ENCODE measurements around the gene MYOM3.

MYOM3 gene

DNA sequence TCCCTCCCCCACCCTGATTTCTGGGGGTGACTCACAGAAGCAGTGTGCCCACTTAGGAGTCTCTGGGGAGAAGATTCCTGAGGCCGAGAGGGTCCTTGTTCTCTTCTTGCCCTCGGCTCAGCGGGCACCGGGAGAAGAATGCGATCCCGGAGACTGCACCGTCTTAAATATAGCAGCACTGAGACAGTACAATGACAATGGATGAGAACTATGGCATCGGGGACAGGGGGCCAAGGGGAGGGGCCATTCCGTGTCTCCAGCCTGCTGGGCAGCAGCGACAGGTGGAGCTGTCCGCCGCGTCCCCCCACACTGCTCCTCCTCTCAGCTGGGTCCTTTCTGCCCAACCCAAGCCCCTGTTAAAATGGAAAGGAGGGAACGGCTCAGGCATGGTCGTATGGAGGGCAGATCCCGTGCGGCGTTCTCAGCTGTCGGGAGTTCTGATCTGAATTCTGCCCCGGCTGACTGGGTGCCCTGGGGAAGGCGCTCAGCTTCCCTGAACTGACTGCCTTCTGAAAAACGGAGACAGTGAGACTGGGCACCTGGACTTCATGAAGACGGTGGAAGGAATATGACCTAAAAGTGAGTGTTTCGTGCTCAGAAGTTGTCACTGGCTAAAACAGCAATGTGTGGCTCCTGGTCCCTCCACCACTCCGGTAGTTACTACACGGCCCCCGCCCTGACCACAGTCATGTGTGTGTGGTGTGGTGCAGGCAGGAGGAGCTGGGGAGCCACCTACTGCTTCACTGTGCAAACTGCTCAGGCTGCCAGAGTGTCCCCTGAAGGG, at the start of gene MYOM3:
TSS of gene MYOM3 (minus strand) at position 140 of the 784 bp plus-strand sequence. CDS start 3,499 bp downstream, outside the sequence.
- peak; percentile 90 for DNase-seq (ENCODE audit: low spot score)

DNA sequence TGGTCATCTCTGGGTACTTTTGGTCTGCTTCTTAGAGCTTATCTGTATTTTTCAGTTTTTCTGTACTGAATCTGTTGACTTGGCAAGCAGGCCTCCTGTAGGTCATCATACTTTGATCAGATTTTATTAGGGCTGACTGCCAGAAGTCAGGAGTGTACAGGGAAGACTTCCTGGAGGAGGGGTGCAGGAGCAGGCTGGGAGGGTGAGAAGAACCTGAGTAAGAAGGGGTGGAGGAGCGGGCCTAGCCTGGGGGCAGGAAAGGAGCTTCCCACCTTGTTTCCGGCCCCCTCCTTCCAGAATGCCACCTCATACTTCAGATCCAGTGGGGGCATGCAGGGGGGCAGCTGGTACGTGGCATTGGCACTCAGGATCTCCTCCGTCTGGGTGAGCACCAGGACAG, 49.3 kb upstream of the MYOM3 start:
- DNase-seq (ENCODE audit: low spot score): no peak

DNA sequence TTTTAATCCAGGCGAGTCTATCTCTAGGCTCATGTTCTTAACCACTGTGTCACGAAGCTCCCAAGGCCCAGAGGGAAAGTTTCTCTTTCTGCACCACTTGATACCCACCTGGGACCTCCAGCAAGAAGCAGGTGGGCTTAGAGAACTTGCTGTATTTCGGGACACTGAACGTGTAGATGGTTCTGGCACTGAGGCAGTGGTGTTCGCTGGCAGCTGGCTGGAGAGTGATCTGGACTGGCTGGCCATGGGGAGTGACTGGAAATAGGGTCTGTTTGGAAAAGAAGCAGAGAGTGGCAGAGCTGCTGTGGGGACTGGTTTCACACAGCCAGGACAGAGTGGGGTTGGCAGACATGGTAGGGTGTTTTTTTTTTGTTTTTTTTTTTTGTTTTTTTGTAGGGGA, 47.4 kb upstream of the MYOM3 start:
- no peak for DNase-seq (ENCODE audit: low spot score)

DNA sequence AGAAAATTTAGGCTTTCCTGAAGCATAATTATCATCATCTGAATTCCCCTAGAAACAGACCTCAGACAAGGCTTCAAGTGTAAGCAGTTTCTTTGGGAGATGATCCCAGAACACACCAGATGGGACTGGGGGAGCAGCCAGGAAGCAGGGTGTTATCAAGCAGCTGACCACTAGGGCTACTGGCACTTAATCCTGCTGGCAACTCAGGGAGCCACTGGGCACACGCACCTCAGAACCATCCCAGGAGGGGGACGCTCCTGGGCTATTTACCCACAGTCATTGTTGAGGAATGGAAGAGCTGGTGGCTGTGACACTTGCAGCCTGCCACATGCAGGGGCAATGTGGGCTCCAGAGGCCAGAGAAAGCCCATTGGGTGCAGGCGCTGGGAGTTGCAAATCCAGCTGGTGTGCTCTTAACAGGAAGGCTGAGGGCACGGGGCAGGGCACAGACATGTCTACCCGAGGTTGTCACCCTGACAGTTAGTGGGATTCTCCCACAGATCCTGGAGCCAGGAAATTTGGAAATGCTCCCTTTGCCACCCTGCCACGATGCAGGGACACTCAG, 46.1 kb upstream of the MYOM3 start:
- peak; percentile 55 for DNase-seq (ENCODE audit: low spot score)

DNA sequence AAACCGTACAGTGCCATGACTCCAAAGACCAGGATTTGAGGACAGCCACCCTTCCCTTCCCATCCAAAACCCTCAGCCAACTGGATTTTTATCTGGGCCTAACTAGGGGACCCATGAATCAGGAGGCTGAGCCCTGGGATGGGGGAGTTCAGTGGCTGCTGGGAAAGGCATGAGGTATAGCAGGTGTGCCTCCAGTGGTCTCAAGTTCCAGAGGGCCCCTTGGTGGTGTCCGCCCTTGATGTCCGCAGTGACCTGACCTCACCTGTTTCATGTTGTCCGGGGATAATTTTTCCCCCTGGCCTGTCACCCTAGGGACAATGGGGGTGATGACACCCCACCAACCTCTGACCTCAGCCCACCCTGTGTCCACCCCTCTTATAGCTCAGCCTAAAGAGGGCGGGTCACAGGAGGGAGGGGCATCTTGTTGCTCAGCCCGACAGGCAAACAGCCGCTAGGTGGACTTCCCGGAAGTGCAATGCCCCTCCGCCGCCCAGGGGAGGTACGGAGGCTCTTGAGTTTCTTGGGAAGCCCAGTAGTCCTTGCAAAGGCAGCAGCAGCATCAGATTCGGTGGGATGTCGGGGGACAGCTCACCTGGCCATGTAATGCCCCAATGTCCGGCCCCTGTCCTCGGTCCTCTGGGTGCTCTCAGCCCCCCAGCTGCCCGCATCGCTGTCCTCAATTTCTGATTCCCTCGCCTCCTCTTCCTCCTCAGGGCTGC, 44.8 kb upstream of the MYOM3 start:
- DNase-seq (ENCODE audit: low spot score): no peak

DNA sequence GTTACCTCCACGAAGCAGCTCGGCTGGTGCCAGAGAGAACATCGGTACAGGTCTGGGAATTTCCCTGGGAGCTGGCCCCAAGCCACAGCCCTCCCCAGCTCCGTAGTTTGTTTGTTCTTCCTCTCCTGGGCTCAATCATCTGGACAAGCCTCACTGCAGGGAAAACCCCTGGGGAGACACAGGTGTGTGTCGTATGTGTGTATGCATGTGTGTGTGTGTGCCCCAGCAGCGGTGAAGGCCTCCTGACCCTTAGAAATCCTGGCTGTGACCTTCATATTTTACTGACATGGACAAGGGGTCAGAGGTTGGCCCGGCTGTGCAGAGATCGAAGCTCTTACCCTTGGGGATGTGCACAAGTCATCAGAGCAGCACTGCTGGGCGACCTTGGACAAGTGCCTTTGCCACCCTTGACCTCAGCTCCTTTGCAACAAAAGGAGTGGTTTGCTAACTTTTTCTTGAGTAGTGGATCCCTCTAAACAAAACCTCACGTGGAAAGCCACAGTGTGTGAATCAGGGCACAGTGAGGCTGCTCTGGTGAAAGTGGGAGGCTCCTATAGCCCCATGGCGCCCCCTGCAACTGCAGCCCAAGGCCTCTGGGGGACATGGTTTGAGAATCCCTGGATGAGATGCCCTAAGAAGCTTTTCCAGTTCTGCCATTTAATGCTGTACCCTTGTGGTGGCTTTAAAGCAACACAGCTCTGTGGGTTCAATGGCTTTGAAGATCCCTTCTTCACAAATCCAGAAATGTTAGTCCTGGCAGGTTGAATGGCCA, 43.3 kb upstream of the MYOM3 start:
- DNase-seq (ENCODE audit: low spot score): no peak

DNA sequence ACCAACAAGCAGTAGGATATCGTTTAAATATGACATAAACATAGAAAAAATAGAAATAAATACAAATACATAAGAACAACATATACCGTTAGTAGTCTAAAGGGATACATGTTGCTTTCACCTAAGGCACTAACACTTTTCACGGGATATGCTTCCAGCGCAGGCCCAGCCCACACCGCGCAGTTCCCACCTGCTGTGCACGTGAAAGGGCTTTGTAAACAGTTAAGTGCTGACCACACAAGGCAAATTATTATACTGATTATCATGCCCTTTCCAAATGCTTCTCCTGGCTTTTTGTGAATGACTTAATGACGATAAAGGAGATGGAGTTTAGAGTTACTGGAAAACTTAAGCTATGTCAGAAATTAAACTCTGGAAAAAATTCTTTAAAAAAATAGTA, 42.3 kb upstream of the MYOM3 start:
- no peak for DNase-seq (ENCODE audit: low spot score)

DNA sequence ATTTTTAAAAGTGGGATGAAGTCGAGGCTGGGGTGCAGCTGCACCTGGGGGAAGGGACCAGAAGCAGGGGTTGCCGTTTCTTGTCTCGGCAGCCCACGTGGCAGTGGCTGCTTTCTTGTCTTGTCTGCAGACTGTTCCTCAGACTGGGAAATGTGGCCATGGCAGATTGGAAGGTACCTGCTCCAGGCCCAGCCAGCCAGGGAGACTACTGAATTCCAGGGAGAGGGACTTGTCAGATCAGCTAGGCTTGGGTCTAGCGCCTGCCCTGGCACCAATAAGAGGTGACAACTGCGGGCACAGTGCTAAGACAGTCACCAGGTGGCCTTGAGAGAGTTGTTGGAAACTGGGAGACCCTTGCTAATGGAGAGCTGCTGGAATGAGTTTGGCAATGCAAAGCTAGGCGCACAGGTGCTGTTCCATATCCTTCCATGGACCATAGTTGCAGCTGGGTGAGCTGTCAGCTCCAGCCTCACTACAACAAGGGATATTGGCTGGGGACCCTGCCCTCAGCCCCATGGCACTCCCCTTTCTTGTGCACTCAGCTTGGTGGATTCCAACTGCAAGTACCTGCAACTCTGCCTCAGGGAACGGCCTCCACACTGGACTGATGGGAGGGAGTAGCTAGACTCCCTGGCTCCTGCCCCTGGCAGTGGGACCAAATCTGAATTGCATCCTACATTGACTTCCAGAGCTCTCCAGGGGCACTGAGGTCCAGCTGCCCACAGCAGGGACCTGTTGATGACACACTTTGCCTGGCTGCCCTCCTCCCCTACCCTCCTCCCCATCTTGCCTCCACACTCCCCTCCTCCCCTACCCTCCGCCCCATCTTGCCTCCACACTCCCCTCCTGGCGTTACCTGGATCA, 40.9 kb upstream of the MYOM3 start:
- DNase-seq (ENCODE audit: low spot score): no peak

DNA sequence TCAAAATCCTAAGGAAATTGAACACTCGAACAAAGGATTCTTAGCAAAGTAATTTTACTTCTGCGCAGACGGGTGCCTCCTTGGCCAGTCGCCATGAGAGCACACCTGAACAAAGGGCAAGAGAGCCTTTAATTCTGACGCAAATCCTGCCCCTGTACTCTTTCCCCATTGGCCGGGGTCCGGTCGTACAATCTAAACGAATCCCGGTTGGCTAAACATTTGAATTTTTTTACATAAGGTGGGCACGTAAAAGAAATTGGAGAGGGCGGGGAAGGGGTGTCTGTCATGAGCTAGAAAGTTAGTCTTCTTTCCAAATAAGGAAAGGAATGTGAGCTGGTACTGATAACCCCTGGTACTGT, 39.2 kb upstream of the MYOM3 start:
- DNase-seq (ENCODE audit: low spot score): no peak

DNA sequence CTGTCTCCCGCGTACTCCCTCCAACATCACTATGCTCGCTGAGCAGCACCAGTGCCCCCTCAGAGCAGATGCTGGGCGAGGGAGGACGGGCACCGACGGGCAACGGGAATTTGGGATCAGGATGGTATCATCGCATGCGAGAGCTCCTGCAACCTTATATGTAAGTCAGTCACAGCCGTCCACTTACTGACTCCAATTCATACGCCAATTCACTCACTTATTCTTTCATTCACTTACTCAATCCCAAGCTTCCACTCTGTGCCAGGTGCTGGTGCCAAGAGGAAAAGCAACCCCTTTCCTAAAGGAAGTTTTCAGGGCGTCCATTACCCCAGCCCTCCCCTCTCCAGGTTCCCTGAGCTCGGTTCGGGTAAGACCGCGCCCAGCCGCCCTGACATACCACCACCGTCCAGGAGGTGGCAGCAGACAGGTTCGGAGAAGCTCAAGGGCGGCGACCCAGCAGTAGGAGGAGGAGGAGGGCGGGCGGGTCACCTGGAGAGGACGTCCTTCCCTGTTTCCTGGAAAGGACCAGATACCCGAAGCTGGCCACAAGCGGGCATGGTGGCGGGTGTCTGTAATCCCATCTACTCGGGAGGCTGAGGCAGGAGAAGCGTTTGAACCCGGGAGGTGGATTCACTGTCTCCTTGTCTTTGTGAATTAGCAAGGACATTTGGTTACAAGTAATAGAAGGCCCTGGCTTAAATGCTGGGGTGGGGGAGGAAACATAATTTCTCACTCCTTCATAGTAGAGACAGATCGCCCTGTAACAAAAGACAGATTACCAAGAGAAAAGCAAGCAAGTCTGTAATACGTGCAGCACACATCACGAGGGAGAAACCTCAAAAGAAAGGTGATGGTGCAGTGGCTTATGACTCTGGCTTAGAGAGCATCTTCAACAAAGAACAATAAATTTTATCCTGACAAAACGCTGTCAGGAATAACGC, 38.6 kb upstream of the MYOM3 start:
- DNase-seq (ENCODE audit: low spot score): peak; percentile 91

DNA sequence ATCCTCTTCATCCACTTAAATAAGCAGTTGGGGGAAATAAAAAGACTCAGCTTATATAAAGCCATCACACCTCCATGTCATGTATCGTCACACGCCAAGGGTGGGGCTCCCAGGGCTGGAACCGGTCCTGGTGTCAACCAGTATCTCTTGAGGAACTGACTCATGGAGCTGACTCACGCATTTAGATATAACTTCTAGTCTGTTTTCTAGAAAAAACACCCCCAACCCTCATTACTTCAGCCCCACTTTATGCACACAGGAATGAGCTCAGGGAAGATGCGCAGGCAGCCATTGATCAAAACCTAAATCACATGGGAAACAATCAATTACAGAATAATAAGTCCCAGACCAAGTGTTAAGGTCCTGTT, 37.9 kb upstream of the MYOM3 start:
- peak; percentile 77 for DNase-seq (ENCODE audit: low spot score)

DNA sequence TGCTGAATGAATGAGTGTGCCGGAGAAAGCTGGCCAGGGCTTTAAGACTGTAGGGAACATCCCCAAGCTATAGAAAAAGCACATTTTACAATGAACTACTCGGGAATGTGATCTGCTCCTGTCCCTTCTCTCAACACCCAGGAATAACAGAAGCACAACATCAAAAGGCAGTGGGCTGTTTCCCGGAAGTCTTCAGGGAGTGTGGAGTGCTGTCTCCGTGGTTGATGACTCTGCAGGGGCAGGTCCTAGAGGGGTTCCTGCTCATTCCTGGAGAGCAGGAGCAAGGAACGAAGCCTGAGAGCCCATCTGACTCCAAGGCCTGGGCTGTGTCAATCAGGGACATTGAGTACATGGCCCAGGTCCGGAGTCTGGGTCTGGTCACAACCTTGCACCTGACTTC, 35.9 kb upstream of the MYOM3 start:
- DNase-seq (ENCODE audit: low spot score): no peak

DNA sequence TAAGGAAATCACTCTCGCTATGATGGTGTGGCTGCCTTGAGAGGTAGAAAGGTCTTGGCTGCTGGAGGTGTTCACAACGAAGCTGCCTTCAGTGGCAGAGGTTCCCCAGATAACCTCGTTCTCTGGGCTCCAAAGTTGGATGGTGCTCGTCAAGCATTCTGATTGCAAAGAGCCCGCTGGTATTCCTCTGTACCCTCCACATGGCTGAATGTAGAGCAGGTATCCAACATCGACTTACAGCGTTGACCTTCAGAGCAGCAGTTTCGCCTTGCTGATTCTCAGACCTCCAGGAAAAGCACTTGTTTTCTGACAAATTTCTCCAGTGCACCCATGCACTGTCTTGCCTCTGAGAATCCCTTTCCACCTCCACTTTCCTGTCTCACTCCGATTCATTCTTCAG, 35.3 kb upstream of the MYOM3 start:
- no peak for DNase-seq (ENCODE audit: low spot score)

DNA sequence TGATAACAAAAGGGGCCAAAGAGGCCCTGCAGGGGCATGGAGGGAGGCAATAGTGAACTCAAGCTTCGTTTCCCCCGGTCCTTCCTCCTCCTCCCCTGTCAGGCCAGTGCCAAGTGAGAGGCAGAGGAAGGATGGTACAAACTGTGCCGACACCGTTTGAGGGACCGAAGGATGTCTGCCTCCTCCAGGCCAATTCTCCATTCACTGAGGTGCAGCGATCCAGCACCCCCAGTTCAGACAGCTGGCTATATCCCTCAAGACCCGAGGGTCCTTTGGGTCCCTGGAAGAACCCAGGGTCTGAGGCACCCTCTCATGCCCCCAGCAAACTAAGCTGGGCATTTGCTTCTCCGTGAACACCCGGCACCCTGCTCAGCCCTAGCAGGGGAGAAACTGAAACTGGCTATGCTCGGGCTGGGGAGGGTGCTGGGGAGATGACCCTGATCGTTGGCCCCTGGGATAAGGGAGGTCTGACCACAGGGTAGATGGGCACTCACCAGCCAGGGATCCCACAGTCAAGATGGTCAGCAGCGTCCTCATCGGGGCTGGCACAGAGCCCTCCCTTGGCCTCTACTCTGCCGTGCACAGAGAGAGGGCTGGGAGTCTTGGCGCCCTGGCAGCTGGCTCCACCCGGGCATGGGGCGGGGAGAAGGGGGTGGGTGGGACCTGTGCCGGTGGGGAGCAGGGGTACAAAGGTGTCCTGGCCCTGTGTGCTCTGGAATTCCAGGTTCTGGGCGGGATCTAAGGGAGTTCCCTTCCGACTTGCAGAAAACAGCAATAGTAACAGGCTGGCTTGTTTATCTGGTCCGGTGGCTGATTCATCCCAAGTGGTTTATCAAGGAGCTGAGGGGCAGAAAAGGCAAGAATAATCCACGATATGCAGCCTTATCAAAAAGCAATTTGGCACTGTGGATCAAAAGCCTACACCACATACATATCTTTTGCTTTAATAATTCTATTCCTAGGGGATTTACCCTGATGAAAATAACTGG, 30.9 kb upstream of the MYOM3 start, which contains the start of gene IL22RA1:
TSS of gene IL22RA1 (minus strand) at position 595 of the 989 bp plus-strand sequence. CDS start at position 537, 58 bp downstream.
- peak; percentile 75 for DNase-seq (ENCODE audit: low spot score)

DNA sequence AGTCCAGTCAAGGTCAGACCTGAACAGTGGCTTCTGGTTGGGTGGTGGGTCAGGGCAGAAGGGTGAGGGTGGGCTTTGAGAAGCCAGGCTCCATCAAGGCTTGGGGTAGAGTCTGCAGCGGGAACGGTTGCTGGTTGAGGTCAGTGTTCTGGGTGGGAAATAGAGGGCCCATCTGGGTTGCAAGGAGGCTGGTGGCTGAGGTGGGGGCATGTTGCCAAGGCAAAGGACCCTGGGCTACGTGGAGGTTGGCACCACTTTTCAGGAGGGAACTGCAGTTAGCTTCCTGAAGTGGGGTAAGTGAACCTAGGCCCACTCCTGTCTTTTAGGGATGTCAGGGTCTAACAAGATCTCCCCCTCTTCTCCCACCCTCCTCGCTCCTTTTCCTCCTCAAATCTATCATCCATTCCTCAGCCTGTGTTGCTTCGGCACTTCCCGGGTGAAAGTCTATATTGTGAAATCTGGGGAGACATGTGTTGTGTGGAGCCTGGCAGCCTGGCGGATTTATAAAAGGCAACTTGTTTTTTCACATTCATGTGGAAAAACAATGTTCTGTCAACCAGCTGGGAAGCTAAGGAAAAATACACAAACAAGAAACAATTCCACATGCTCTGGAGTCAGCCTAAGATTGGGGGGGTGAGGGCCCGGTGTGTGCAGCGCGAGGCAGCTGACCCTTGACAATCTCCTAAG, 29.5 kb upstream of the MYOM3 start:
- DNase-seq (ENCODE audit: low spot score): no peak

DNA sequence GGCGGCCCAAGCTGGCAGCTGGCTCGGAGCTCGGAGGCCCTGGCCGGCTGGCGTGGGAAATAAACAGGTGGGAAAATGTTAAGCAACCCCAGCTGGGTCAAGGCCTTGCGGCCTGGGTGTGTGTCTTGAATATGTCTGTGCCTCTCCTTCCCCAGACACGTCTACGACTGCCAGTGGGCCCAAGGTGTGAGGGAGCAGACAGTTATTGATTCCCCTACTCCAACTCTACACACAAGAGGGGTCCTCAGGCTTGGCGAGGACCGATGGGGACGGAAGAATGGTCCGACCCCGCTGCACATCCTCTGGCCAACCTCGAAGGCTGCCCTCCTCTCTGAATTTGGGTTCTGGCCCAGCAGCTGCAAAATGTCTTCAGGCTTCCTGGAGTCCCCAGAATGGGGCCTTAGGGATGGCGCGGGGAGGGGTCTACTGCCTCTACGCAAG, 28.8 kb upstream of the MYOM3 start:
- DNase-seq (ENCODE audit: low spot score): no peak

DNA sequence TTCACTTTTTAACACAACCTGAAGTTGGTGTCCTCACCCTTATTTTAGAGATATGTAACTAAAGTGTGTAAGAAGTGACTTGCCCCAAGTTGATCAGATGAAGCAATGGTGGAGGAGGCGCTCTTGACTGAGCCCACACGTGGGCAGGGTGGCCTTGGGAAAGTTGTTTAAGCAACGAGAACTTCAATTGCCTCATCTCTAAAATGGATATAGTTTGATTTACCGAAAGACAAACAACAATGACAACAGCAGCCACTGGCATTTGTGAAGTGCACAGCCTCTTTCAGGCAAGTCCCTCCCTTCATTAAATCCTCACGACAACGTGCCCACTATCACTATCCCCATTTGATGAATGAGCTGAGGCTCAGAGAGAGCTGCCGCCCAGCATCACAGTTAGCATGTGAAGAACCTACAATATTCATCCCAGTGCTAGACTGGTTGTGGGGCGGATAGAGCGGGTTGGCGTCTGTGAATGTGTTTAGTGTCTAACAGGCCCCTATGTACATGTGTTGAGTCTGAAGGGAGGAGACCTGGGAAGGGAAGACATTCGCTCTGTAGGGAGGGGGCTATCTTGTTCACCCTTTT, 28.0 kb upstream of the MYOM3 start:
- no peak for DNase-seq (ENCODE audit: low spot score)

DNA sequence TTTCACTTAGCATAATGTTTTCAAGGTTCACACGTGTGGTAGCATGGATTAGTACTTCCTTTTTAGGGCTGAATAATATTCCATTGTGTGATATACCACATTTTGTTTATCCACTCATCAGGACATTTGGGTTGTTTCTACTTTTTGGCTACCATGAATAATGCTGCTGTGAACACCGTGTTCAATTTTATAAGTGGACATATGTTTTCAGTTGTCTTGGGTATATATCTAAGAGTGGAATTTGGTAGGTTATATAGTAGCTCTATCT, 27.2 kb upstream of the MYOM3 start:
- no peak for DNase-seq (ENCODE audit: low spot score)
